Activated effector memory CD4-positive, alpha-beta T cell treated with anti-CD3 and anti-CD28 coated beads, Interleukin-2, amount 50 U/mL, for 16 hours (primary cell): ENCODE data around the gene ZNF736.
"Not testable (repeated sequence)": the region's sequence is repeated elsewhere in the genome, so short reads cannot be mapped to it uniquely, and the experiment has no call there.

Source experiments
- DNase-seq: peaks from one replicate; pipeline ENCODE4 v3.0.0-alpha.2; 2020

ZNF736 gene

DNA sequence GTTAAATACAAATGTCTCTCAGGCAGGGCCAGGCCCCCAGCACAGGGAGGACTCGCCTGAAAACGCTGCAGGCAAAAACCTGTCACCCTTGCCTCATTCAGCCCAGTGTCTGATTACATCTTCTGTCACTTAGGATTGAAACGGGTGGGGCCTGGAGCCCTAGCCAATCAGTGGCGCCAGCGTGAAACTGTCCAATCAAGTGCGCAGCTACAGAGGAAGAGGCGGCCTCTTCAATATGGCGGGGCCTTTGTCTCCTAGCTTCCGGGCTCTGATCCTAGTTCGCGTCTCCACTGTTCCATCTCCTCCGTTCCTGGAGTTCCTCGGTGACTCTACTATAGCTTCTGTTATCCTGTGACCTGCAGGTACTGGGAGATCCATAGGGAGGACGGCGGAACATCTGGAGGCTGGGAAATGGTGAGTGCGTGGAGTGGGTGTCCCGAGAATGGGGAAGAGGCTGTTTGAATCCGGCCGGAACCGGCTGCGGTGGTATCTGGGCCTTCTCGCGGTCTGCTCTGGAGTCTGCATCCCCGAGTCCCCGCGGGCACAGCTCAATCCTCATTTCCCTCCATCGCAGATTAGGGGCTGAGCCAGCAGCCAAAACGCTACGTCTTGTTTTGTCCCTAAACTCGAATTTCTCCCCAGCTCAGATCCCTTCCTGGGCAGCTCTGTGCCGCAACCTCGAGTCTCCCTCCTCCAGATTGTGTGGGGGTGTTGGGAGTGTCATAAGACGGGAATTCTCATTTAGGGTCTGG lies at the start of gene ZNF736:
ZNF736 (plus strand) TSS at position 222 of the 752 bp plus-strand sequence; CDS start at position 412, 190 bp downstream.
- peak; percentile 94 for DNase-seq

DNA sequence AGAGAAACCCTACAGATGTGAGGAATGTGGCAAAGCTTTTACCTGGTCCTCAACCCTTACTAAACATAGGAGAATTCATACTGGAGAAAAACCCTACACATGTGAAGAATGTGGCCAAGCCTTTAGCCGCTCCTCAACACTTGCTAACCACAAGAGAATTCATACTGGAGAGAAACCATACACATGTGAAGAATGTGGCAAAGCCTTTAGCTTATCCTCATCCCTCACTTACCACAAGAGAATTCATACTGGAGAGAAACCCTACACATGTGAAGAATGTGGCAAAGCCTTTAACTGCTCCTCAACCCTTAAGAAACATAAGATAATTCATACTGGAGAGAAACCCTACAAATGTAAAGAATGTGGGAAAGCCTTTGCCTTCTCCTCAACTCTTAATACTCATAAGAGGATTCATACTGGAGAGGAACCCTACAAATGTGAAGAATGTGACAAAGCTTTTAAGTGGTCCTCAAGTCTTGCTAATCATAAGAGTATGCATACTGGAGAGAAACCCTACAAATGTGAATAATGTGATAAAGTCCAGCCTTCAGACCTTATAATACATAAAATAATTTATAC lies 47.3 kb upstream of the ZNF736 start:
- DNase-seq = no peak

DNA sequence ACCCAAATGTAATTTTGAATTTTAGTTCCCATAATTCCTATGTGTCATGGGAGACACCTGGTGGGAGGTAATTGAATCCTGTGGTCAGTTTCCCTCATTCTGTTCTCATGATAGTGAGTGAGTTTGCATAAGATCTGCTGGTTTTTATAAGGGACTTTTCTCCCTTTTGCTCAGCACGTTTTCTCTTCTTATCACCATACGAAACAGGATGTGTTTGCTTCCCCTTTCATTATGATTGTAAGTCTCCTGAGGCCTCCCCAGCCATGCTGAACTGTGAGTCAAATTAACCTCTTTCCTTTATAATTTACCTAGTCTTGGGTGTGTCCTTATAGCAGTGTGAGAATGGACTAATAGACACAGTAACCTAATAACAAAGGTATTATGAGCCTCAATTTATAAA lies 36.1 kb upstream of the ZNF736 start:
- DNase-seq = no peak

DNA sequence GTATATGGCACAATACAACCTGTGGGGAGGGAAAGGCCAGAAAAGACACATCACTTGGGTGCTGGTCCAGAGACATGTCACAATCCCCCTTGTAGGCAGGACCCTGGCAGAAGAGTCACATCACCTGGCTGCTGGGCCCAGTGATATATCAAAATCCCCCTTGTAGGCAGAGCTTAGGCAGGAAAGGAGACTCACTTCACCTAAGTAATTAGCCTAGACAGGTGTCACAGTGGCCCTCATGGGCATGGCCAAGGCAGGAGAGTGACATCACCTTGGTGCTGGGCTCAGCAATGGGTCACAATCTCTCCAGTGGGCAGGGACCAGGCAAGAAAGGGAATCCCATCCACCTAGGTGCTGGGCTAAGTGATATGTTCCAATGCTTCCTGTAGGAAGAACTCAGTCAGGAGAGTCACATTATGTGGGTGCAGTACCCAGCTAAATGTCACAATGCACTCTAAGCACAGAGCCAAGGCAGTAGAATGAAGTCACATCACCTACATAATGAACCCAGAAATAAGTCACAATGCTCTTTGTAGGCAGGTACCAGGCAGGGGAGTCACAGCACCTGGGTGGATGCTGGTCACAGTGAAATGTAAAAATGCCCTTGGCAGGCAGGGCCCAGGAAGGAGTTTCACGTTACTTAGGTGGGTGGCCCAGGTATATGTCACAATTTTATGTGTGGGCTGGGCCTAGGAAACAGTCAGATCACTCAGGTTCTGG lies 18.9 kb upstream of the ZNF736 start:
- DNase-seq = no peak

DNA sequence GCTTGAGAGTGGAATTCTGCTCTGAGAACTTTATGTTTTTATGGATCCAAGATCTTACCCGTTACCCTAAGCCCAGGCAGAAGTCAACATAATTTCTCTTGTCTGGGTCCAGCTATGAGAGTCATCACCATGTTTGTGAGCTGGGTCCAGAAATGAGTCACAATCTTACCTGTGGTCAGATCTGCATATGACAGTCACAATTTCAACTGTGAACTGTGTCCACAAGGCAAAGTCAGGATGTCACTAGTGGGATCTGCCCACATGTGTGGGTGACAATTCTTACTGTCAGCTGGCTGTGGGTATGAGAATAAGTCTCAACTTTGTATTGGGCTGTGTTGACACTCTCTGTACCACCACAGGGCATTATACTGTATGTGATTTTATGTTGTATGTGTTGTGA lies 16.3 kb upstream of the ZNF736 start:
- DNase-seq = not testable (repeated sequence)

DNA sequence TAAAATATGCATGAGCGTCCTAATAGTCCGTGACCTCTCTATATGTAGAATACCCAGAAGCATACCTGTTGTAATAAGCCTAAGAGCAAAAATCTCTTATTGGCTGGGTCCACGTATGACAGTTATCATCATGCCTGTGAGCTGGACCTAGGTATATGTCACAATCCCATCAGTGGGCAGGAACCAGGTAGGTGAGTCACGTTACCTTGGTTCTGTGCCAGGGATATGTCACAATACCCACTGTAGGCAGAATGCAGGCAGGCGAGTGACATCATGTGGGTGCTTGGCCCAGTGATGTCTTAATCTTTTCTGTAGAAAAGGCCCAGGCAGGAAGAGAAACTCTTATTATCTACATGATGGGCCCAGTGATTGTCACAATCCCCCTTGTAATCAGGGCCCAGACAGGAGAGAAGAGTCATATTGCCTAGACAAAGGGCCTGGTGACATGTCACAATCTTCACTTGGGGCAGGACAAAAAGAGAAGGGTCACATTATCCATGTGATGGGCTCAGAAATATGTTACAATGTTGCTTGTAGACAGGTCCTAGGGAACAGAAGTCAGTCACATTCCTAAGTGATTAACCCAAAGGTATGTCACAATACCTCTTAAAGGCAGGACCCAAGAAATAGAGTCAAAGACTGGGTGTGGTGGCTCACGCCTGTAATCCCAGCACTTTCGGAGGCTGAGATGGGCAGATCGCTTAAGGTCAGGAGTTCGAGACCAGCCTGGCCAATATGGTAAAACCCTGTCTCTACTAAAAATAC lies 12.9 kb upstream of the ZNF736 start:
- DNase-seq = no peak

DNA sequence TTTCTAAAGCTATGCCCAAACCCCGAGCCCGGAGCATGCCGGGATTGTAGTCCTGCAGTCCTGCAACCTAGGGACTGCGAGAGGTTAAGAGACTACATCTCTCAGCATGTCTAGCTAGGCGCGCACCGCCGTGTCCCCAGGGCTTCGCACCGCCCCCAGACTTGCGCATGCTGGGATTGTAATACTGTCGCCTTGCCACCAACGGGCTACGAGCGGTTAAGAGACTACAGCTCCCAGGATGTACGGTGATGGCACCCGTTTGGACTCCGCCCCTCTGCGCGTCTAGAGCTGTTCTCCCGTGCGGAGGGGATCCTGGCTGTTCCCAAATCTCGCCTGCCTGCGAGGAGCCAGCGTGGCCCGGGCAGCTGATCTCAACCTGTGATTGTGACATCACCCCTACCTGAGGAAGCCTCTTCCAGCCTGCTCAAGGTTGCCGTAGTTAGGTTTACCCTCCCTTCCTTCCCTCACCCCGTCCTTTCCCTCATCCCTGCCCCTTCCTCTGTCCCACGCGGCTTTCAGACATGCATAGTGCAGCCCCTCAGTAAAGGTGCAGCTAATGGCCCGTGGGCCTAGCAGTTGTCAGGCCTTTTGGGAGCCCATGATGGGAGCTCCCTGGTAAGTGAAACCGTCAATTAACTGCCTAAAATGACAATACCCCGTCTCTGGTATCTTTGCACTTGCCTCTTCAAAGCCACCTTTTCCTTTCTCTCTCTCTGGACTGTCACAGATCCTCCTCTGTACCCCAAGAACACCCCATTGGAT lies 6.3 kb upstream of the ZNF736 start:
- peak; percentile 98 for DNase-seq

DNA sequence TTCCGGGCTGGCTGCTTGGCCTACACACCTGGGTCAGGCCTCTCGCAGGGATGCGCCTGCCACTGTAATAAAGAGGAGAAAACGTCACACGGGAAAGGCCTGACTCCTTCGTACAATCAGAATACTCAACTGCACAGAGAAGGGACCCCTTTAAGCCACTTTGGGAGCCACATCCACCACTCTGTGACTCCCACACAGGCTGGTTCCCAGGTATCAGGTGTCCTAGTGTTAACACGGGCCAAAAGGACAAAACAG lies 5.8 kb upstream of the ZNF736 start:
- DNase-seq = no peak

DNA sequence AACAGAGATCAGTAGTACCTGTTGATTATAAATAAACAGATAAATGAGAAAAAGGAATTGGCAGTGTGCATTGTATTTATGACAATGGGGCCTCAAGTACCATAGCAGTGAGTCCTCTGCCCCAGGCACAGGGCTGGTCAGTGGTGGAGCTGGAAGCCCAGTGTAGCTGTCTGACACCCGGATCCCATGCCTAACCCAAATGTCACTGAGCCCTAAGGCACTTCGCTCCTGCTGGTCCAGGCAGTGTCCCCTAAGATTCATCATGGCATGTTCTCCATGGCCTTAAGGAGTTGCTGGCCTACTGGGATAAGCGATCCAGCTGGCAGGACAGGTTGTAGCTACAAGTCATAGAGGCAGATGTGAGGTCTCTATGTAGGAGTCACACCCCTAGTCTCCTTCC lies 3.3 kb upstream of the ZNF736 start:
- DNase-seq = no peak

DNA sequence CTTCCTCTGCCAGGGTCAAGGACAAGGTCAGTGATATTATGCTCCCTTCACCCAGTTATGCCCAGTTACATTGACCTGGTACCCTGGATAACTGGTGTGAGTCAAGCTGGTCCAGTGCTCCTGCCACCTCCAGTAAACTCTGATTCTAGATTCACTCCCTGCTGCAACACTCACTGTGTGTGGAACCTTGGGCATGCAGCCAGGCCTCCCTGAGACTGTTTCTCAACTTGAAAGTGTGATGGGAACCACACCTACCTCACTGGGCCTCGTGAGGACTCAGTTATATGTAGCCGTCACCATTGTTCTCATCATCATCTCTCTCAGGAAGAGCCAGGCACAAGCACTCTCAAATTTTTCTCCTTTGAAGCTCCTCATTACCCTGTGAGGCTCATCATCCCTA lies 935 bp upstream of the ZNF736 start:
- DNase-seq = no peak

DNA sequence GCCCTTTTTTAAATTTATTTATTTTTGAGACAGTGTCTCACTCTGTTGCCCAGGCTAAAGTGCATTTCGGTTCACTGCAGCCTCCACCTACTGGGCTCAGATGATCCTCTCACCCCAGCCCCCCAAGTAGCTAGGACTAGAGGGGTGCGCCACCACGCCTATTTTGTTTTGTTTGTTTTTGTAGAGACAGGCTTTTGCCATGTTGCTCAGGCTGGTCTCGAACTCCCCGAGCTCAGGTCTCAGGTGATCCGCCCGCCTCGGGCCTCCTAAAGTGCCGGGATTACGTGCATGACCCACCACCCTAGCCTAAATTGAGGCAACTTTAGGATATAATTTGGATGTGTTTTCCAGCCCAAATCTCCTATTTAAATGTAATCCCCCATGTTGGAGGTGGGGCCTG lies 805 bp downstream of the ZNF736 start:
- no peak for DNase-seq

DNA sequence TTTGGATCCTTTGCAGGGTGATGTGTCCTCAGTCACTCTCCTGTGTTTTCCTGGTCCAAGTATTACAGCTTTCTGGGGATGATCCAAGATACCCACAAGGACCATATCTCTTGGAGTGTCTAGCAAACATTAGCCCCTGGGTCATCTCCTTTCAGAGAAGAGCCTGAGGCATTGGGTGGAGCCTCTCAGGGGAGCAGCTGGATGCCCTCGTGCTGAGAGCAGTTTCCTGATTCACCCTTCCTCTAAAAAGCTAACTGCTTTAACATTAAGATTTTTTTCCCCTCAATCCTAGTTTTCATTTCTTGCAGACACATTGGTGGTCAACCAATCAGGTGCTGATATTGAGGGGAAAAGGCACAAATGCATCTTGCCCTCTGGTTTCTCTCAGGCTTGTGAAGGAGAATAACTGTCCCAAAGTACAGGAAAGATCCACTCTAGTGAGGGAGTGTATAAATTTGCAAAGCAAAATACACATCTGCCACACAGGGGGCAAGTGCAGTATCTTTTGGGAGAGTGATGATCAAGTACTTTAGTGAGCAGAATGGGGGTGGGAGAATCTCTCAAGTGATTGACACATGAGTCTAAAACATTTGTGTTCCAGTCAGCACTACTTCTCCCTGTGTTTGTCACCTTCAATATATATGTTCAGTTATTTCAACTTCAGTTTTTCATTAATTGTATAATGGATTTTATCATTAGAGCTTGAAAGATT lies 2.4 kb downstream of the ZNF736 start:
- DNase-seq = not testable (repeated sequence)

DNA sequence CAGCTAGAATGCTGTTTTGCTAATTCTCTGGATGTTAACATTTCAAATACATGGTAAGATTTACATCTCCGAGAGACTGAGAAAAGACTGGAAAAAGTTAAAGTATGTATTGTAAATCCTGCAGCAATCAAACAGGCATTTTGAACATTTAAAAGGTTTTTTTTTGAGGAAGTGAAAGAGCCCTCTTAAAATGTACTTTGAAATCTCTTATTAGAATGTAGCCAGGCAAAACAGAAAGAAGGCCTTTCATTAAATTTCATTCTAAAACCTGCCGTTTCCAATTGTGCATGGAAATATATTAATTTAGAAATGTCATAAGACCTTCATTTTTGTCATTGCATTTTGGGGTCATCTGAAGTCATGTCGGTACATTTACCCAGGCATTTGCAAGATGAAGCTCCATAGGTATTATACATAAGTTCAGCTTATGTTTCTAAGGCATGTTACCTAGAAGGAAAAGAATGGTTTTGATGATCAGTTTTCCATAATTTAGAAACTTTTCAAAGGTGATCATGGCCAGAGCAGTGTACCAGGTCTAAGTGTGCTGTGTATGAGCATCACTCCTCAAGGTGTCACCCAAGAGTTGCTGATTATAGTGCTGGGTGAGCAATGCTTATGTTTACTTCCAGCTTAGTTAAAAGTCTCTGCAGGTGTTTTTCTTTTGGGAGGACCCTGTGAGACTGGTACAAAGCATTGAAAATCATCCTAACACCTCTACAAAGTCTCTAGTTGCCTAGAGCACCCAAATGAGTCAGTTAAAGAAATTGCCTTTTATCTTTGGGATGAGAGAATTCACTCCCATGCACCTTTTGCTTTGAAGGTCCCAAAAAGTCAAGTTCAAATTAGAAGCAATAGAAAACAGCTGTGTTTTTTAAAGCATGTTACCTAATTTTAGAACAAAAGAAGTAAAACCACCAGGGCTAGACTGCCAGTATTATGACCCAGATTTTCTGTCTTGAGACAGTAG lies 7.1 kb downstream of the ZNF736 start:
- no peak for DNase-seq

DNA sequence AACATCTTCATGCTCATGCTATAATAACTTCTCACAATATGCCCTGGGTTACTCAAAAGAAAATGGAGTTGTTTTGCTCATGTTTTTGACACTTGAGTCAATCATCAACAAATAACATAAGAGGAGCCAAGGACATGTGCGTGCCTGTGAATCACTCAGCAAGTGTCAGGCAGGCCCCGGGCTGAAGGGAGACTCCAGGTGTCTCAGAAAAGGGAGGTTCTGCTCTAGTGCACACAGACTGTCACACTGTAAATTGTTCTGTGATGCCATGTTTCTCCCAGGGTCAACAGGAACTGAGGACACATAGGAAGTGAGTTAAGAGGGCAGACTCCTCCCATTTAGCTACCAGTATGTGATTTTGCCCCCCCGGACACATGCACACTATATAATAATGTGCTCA lies 10.4 kb downstream of the ZNF736 start:
- DNase-seq = not testable (repeated sequence)

DNA sequence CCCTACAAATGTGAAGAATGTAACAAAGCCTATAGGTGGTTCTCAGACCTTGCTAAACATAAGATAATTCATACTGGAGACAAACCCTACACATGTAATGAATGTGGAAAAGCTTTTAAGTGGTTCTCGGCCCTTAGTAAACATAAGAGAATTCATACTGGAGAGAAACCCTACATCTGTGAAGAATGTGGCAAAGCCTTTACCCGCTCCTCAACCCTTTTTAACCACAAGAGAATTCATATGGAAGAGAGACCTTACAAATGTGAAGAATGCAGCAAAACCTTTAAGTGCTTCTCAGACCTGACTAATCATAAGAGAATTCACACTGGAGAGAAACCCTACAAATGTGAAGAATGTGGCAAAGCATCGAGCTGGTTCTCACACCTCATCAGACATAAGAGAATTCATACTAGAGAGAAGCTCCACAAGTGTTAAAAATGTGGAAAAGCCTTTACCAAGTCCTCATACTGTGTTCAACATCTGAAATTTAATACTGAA lies 35.0 kb downstream of the ZNF736 start:
- DNase-seq = not testable (repeated sequence)

DNA sequence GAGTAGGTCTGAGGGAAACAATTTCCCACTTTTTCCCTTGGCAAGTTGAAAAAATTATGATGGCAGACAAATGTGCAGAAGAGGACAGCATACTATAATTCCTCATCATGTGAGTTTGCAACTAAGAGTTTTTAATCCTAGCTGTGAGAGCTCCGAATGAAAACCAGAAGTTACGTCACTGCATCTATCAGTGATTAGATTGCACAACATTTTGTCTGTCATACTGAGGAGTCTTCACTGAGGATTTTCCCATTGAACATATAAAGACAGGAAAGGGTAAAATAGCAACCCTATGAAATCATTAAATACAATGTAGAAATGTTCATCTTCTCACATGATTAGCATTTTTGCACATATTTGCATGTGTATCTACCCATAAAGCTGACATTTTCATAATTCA lies 45.8 kb downstream of the ZNF736 start:
- DNase-seq = no peak

DNA sequence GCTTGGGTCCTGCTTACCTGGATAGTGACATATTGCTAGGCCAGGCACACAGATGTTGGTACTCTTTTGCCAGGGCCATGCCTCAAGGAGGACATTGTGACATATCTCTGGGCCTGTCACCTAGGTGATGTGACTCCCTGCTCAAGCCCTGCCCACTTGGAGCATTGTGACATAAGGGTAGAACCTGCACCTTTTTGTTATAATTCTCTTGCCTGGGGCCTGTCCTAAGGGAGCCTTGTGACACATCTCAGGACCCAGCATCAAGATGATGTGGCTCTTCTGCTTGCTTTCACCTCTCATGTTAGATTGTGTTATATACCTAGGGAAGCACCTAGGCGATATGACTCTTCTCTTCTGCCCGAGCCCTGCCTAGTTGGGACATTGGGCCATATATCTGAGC lies 57.4 kb downstream of the ZNF736 start:
- DNase-seq = no peak

DNA sequence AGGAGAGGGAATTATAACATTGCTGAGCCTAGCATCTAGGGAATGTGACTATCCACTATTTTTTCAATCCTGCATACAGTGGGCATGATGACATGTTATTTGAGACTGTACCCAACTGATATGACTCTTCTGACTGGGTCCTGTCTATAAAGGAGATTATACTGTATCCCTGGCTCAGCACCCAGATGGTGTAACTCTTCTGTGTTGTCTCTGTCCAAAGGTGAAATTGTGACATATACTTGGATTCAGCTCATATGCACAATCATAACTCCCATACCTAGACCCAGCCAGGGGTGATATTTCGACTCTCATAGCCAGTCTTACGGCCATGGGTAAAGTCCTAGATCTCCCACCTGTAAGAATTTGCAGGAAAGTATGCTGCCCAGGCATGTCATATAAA lies 59.3 kb downstream of the ZNF736 start:
- DNase-seq = no peak

DNA sequence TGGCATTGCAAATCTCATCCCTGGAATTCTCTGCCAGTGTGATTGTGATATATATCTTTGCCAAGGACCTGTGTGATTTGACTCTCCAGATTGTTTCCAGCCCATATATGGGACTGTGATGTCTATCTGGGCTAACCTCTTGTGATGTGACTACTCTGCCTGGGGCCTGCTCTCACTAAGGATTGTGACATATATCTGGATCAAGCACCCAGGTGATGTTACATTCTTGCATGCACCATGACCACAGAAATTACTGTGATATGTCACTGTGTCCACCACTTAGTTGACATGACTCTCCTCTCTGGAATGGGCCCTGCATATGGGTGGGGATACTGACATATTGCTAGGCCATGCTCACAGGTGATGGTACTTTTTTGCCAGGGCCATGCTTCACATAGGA lies 86.6 kb downstream of the ZNF736 start:
- DNase-seq = no peak
